Fibroblast of peridontal ligament (primary cell): Measurements from ENCODE around the gene GDI1.

Source experiments
- DNase-seq: peaks from one replicate; pipeline ENCODE4 v3.0.0-alpha.2; 2010; ENCODE audit errors: extremely low read depth

The GDI1 gene

DNA sequence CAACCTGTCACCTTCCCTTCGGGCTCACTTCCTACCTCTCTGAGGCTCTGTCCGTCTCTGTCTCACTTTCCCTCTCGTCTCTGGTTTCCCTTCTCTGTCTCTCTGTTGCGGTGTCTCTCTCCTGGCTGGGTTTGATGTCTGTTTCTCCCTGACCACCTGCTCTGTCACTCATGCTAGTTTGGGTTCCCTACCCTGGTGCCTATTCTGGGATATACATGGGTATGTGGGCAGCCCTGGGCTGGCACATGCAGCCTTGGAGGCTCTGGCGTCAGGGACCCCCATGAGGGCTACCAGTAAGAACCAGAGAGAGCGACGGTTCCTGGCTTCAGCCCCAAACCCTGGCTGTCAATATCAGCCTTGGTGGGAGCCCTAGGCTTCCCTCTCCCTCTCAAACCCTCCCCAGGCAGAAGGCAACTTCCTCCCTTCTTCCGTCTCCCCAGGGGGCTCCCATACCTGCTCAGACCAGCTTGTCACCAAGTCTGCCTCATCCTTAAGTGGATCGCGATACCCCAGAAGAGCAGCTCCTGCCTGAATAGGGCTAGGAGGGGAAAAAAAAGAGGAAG lies 28.2 kb upstream of the GDI1 start:
- DNase-seq = no peak

GRCh38 chrX:154409222-154409871 lies 27.6 kb upstream of the GDI1 start, which contains the start of gene DNASE1L1:
Gene DNASE1L1, minus strand, starts transcription at chrX:154409254. Its CDS starts 3,686 bp downstream, at chrX:154405568.
- no peak for DNase-seq

DNA sequence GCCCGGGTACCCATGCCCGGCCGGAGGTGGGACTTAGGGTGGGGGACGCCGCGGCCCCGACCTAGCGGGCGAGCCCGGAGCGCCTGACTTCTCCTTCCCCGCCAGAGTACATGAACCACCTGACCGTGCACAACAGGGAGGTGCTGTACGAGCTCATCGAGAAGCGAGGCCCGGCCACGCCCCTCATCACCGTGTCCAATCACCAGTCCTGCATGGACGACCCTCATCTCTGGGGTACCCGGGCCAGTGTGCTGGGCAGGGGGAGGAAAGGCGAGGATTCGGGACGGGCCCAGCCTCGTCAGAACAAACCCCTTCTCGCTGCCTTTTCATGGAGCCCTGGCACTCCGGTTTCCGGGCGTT lies 25.0 kb upstream of the GDI1 start:
- DNase-seq = no peak

DNA sequence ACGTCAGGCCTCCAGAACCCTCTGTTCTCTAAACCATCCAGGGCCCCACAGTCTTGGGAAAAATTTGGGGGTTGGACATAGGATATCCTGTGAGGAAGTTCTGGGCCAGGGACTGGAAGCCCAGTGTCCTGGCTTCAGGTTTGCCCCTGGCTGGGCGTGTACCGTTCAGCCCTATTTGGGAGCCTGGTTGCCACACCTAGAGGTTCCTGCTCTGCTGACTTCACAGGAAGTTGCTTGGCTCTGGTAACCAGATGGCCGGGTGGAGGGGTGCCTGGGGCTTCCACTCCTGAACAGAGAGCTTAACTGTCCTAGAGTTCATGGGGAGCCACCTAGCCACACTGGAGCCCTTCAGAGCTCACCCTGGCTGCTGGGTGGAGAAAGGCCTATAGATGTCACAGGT lies 24.5 kb upstream of the GDI1 start:
- no peak for DNase-seq

DNA sequence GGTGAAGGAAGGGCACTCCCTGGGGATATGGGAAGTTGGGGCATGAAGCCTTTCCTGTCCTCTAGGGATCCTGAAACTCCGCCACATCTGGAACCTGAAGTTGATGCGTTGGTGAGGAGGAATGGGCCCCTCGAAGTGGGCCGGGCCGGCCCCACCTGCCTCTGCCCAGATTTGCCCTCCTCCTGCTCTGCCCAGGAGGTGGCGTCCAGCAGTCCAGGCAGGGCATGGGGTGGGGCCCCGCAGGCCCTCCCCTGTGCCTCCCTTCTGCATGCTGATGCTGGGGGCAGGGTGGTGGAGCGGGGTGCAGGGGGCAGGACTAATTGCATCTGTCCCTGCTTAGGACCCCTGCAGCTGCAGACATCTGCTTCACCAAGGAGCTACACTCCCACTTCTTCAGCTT lies 23.8 kb upstream of the GDI1 start:
- no peak for DNase-seq

DNA sequence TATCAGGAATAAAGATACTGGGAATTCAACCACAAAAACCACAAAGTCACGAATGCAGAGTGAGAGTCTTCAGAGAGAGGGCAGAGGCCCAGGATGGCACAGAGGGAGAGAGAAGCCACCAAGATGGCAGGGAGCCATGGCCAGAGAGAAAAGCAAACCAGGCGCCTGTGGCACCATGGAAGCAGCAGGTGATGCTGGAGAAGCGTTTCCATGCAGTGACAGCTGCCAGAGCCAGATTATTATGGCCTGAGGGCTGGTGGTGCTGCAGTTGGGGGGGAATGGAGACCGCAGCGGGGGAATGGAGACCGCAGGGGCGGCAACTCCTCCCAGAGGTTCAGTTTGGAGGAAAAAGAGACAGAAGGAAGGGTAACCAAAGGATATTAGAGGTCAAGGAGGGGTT lies 19.8 kb upstream of the GDI1 start:
- DNase-seq = no peak

- DNase-seq = no peak
Observed at GRCh38 chrX:154419189-154419588, 17.8 kb upstream of the GDI1 start.

- no peak for DNase-seq
Observed at GRCh38 chrX:154419688-154420401, 17.1 kb upstream of the GDI1 start.

DNA sequence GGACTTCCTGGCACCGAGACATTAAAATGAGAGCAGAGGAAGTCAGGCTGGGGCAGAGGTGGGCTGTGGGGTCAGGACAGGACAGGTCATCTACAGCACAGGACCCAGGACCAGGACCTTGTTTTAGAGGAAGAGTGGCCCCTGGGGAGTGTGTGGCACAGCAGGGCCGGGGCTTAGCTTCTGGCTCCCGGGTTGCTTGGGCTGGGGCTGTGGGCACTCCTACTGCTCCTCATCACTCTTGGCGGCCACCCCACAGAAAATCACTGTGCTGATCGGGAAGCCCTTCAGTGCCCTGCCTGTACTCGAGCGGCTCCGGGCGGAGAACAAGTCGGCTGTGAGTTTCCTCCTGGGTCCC lies 16.6 kb upstream of the GDI1 start:
- no peak for DNase-seq

GRCh38 chrX:154426916-154427770 lies 9.8 kb upstream of the GDI1 start:
- DNase-seq = no peak

GRCh38 chrX:154428176-154429171 lies 8.5 kb upstream of the GDI1 start, which contains the start of gene ATP6AP1:
Gene ATP6AP1, plus strand, starts transcription at chrX:154428677. Its CDS starts 16 bp downstream, at chrX:154428693.
- DNase-seq = peak; percentile 90

DNA sequence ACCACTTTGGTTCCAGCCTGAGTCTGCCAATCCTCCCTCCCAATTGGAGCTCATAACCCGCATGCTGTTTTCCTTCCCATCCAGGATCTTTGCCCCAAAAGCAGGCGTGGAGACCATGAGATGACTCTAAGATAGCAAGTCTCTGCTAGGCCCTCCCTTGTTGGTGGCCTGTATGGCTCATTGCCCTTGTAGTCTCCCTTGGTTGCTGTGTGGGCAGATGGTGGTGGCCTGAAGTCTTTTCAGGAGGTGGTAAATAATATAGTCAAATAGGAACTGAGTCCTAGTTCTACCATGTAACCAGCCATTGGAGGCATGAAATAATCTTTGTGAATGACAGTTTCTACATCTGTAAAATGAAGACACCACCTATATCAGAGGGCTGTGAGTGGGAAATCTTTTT lies 7.2 kb upstream of the GDI1 start:
- DNase-seq = no peak

DNA sequence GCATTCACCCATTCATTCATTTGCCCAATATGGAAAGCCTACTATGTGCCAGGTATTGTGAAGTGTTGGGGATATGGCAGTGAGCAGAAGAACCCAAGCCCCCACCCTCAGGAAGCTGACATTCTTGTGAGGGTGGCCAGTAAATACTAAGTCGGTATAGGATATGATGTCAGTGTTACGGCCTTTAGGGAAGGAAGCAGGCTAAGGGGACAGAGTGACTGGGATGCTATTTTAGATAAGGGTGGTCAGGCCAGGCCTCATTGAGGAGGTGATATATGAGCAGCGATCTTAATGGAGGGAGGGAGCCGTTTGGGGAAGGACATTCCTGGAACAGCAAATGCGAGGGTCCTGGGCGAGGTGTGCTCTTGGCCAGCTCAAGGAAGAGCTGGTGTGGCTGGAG lies 6.5 kb upstream of the GDI1 start:
- DNase-seq = no peak

DNA sequence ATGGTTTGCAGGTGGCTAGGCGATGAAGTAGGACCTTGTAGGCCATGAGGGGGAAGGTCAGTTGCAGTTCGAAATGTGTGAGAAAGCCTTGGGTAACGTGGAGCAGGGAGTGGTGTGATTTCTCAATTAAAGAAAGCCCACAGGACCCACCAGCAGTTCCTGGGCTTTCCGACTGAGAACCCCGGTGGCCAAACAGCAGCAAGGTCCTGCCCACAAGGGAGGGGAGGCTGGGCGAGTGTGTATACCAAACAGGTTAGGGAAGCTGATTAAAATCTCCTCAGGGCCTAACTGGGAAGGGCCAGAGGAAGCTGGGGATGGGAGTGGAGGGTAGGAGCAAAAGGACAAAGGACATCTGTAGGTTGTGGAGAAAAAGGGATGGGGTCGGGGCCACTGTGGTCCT lies 6.0 kb upstream of the GDI1 start:
- DNase-seq = no peak

GRCh38 chrX:154431341-154431740 lies 5.6 kb upstream of the GDI1 start:
- DNase-seq = no peak

DNA sequence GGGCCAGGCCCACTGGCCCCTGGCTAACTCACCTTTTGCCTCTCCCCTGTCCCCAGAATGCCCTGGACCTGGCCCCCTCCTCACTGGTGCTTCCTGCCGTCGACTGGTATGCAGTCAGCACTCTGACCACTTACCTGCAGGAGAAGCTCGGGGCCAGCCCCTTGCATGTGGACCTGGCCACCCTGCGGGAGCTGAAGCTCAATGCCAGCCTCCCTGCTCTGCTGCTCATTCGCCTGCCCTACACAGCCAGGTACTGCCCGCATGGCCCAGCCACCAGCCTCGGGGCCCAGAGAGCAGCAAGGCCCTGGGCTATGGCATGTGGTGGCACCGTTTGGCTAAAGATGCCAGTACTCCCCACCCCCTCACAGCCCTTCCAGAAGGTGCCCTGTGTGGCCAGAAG lies 4.7 kb upstream of the GDI1 start:
- no peak for DNase-seq

DNA sequence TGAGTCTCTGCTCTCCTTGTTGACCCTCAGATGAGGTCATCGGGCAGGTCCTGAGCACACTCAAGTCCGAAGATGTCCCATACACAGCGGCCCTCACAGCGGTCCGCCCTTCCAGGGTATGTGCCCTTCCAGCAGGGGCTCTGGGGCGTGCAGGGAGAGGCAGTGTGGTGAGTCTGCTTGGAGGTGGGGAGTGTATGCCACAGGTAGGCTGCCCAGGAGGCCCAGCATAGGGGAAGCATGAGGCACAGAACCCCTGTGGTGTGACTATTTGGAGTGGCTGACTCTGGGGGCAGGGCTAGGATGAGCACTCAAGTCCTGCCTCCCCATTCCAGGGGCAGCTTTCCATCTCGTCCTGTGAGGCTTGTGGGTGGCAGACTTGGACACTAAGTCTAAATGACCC lies 3.3 kb upstream of the GDI1 start:
- DNase-seq = no peak

GRCh38 chrX:154434394-154435168 lies 2.4 kb upstream of the GDI1 start:
- DNase-seq = no peak

DNA sequence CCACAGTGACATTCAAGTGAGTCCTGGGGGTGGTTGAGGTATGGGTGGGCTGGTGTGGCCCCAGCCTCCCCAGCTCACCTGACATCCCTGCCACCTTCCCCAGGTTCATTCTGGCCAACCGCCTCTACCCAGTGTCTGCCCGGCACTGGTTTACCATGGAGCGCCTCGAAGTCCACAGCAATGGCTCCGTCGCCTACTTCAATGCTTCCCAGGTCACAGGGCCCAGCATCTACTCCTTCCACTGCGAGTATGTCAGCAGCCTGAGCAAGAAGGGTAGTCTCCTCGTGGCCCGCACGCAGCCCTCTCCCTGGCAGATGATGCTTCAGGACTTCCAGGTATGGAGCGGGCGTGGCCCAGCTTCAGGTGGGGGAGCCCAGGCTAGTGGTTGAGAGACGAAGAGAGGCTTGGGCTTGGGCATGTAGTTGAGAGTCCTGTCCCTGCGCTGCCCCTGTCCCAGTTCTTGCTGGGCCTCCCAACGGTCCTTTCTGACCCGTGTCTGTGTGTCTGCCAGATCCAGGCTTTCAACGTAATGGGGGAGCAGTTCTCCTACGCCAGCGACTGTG lies 1.7 kb upstream of the GDI1 start:
- no peak for DNase-seq

DNA sequence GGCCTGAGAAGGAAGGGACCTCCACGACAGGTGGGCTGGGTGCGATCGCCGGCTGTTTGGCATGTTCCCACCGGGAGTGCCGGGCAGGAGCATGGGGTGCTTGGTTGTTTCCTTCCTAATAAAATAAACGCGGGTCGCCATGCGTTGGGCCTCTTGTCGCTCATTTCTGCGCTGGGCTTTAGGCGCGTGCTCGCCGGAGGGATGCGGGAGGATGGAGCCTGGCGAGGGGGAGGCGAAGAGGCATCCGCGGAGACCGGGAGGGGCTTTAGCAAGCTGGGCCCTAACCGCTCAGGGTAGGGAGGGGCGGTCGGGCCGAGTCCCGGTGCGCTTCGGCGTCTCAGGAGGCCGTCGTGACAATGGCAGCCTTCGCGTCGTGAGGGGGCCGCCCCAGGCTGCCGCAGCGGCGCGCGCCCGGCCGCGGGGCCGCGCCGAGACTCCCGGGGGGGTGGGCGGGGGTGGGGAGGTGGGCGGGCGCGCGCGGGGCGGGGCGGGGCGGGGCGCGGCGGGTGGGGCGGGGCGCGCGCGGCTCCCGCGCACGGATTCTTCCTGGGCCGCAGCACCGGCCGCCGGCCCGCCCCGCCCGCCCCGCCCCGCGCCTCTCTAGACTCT lies 476 bp upstream of the GDI1 start:
- DNase-seq = no peak
